Breast epithelium (tissue), 3 donors: ENCODE data around the gene CCDC107.

Source experiments
- POLR2A ChIP-seq: fragments of 450-650 bp; IDR thresholded peaks from one replicate; pipeline ENCODE4 v1.6.1; 2016; ENCODE audit warnings: antibody characterized with exemption, mild to moderate bottlenecking, moderate library complexity
- POLR2AphosphoS5 ChIP-seq, 3 donors: sonication (generic); formaldehyde crosslinking; IDR thresholded peaks; one replicate each; pipeline ENCODE4 v1.6.1; 2017; ENCODE audit warnings: antibody characterized with exemption in 3 of 3
- TF ChIP-seq, protein P1 (sequence below), 3 donors: fragments of 450-650 bp; IDR thresholded peaks; one replicate each; pipeline ENCODE4 v1.5.1; 2016 to 2017; ENCODE audit warnings: antibody characterized with exemption in 3 of 3, mild to moderate bottlenecking in 3 of 3, moderate library complexity in 3 of 3

DNA sequence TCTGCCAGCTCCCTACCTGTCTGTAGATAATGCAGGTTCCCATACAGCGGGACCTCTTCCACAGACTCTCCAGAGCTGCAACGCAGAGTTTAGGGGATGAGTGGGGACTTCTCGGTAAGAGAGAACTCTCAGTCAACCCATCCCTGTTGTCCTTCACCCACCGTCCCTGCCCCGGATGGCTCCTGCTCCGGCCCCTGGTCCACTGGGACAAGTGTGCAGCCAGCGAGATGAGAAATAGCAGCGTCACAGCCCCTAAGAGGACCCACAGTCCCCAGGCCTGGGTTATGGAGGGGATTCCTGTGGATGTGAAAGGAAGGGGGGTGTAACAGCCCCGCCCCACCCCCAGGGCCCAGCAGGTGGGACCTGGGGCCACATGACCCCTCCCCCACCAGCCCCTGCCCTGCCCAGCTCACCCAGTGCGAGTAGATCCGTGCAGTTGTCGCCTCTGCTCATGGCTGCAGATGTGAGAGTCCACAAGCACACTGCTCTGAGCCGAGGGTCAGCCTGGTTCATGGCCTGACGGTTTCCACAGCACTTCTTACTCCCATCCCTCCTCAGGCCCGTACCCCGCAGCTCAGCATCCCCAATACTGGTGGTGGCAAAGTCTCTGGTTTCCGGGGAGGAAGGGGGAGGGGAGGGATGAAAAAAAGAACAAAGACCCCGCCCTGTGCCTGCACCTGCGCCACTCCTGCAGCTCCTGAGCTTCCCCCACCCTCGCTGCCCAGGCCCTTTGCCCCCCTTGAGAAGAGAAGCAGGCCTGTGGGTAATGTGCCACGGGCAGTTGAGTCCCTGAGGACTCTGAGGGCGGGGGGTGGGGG, 7.5 kb upstream of the CCDC107 start, which contains the start of gene SIT1:
- TF ChIP-seq, protein P1, sequence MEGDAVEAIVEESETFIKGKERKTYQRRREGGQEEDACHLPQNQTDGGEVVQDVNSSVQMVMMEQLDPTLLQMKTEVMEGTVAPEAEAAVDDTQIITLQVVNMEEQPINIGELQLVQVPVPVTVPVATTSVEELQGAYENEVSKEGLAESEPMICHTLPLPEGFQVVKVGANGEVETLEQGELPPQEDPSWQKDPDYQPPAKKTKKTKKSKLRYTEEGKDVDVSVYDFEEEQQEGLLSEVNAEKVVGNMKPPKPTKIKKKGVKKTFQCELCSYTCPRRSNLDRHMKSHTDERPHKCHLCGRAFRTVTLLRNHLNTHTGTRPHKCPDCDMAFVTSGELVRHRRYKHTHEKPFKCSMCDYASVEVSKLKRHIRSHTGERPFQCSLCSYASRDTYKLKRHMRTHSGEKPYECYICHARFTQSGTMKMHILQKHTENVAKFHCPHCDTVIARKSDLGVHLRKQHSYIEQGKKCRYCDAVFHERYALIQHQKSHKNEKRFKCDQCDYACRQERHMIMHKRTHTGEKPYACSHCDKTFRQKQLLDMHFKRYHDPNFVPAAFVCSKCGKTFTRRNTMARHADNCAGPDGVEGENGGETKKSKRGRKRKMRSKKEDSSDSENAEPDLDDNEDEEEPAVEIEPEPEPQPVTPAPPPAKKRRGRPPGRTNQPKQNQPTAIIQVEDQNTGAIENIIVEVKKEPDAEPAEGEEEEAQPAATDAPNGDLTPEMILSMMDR (IDR thresholded peaks at IDR 0.05): no peak
- no peak for TF ChIP-seq POLR2A
- TF ChIP-seq POLR2AphosphoS5 (IDR thresholded peaks at IDR 0.05): no peak
